Measurements from ENCODE around the gene PEX12. TPM values are rescaled to one million over a fixed set of nuclear protein-coding genes. Genes with fewer than 3 reads are reported as not detected.
A peak's percentile ranks its signal among the peaks of the same experiment; 100 is the strongest.

The PEX12 gene
- total RNA-seq, 1 experiment from 2014 or later, result 5.2 TPM

GRCh38 chr17:35575759-35576158 is 2.6 kb downstream of the PEX12 start (continued):
- TF ChIP-seq GTF2I (CRISPR knock-in tag; conservative IDR thresholded peaks at IDR 0.05) (no peak), CDX4 (CRISPR knock-in tag; IDR thresholded peaks at IDR 0.05; ENCODE audit: borderline replicate concordance) (no peak), E2F5 (CRISPR knock-in tag; IDR thresholded peaks at IDR 0.05) (no peak), AFF4 (CRISPR knock-in tag; IDR thresholded peaks at IDR 0.05; ENCODE audit: borderline replicate concordance) (no peak), ZMAT4 (CRISPR knock-in tag; IDR thresholded peaks at IDR 0.05) (no peak), SP1 (CRISPR knock-in tag; conservative IDR thresholded peaks at IDR 0.05) (no peak), ZBTB43 (CRISPR knock-in tag; IDR thresholded peaks at IDR 0.05) (no peak)

- Mint-ChIP-seq H3K36me3 (peaks cover 4% of the 10 kb centered on the region; the same call in 1 of the 2 replicates), H3K27ac (no peak overlapping the region), H3K4me3 (peak overlapping the region; percentile 97), H3K27me3 (ENCODE audit: low read depth) (peaks cover 27% of the 10 kb centered on the region), H3K4me1 (peaks cover 13% of the 10 kb centered on the region), H3K9me3 (no peaks in the 10 kb centered on the region)
- no peak for TF ChIP-seq CTCF (IDR thresholded peaks at IDR 0.05)
- TF ChIP-seq ZBTB43 (CRISPR knock-in tag; IDR thresholded peaks at IDR 0.05), result no peak
- TF ChIP-seq ELF4 (CRISPR knock-in tag; IDR thresholded peaks at IDR 0.05; ENCODE audit: low read depth), result no peak
- no peak for TF ChIP-seq SOX15 (CRISPR knock-in tag; IDR thresholded peaks at IDR 0.05)
- TF ChIP-seq GABPB1 (CRISPR knock-in tag; IDR thresholded peaks at IDR 0.05), result no peak
- TF ChIP-seq TP53 (CRISPR knock-in tag; IDR thresholded peaks at IDR 0.05), result no peak
- no peak for TF ChIP-seq FOXP4 (CRISPR knock-in tag; IDR thresholded peaks at IDR 0.05)
- no peak for TF ChIP-seq E2F5 (CRISPR knock-in tag; IDR thresholded peaks at IDR 0.05)
- TF ChIP-seq JUN (CRISPR knock-in tag; IDR thresholded peaks at IDR 0.05), result no peak
- no peak for TF ChIP-seq AFF4 (CRISPR knock-in tag; IDR thresholded peaks at IDR 0.05; ENCODE audit: borderline replicate concordance)
- DNase-seq (ENCODE audit: low spot score) (no peak), ATAC-seq (no peak)
- POLR2A ChIA-PET, result interaction anchor here (0.6 to 2.4 kb wide), 2 partner anchors 9 to 129 kb away, joined by 3 to 13 read pairs; partner anchors contain the start of gene PEX12
- CTCF ChIA-PET, result no interaction called here
These were observed 9.0 kb downstream of the PEX12 start for GRCh38 chr17:35569405-35569804.
